ENCODE data around the gene CCSER1.

GRCh38 chr4:90415116-90415515, 287.9 kb downstream of the CCSER1 start:
- no peak for TF ChIP-seq USF2 (IDR thresholded peaks at IDR 0.05; ENCODE audit: low read length)
- no peak for TF ChIP-seq CREB1 (IDR thresholded peaks at IDR 0.05)
- no peak for TF ChIP-seq KDM5A (IDR thresholded peaks at IDR 0.05; ENCODE audit: low read length)
- TF ChIP-seq MAFK (IDR thresholded peaks at IDR 0.05; ENCODE audit: low read depth, low read length) = no peak
- TF ChIP-seq CTCF (IDR thresholded peaks at IDR 0.05; ENCODE audit: control extremely low read depth in 1 of 3, insufficient read depth in 1 of 3, low read depth in 1 of 3, low read length in 3 of 3) = no peak
- TF ChIP-seq POLR2A (IDR thresholded peaks at IDR 0.05; ENCODE audit: control extremely low read depth in 1 of 2, low read depth in 2 of 2, low read length in 2 of 2) = no peak
- no peak for TF ChIP-seq SUZ12 (IDR thresholded peaks at IDR 0.05; ENCODE audit: low read length)
